ENCODE data around the gene LRRC59.
"Not testable (repeated sequence)": the region's sequence is repeated elsewhere in the genome, so short reads cannot be mapped to it uniquely, and the experiment has no call there.

LRRC59 gene

GRCh38 chr17:50424246-50424995 is 27.1 kb upstream of the LRRC59 start:
- DNase-seq = no peak

GRCh38 chr17:50423553-50424159 is 26.3 kb upstream of the LRRC59 start:
- no peak for DNase-seq

GRCh38 chr17:50422738-50423137 is 25.4 kb upstream of the LRRC59 start:
- DNase-seq = no peak

GRCh38 chr17:50421308-50422051 is 24.2 kb upstream of the LRRC59 start:
- no peak for DNase-seq

GRCh38 chr17:50420419-50421112 is 23.2 kb upstream of the LRRC59 start:
- DNase-seq = no peak

GRCh38 chr17:50419577-50419976 is 22.3 kb upstream of the LRRC59 start:
- not testable (repeated sequence) for DNase-seq

- DNase-seq = no peak
Observed at GRCh38 chr17:50414808-50415207, 17.5 kb upstream of the LRRC59 start.

- DNase-seq = no peak
Observed at GRCh38 chr17:50412188-50412732, 14.9 kb upstream of the LRRC59 start.

- no peak for DNase-seq
Observed at GRCh38 chr17:50407921-50408320, 10.6 kb upstream of the LRRC59 start.

GRCh38 chr17:50406578-50406977 is 9.3 kb upstream of the LRRC59 start:
- no peak for DNase-seq

GRCh38 chr17:50405351-50405750 is 8.0 kb upstream of the LRRC59 start:
- DNase-seq = not testable (repeated sequence)

GRCh38 chr17:50399591-50399990 is 2.3 kb upstream of the LRRC59 start:
- not testable (repeated sequence) for DNase-seq

GRCh38 chr17:50398672-50399071 is 1.3 kb upstream of the LRRC59 start:
- DNase-seq = not testable (repeated sequence)

GRCh38 chr17:50397919-50398285 is 579 bp upstream of the LRRC59 start:
- DNase-seq = no peak

GRCh38 chr17:50396261-50397110 is 837 bp downstream of the LRRC59 start:
- DNase-seq = peak; percentile 31

GRCh38 chr17:50394711-50395110 is 2.6 kb downstream of the LRRC59 start:
- no peak for DNase-seq

GRCh38 chr17:50393700-50394099 is 3.6 kb downstream of the LRRC59 start:
- no peak for DNase-seq

- DNase-seq = no peak
Observed at GRCh38 chr17:50392621-50393020, 4.7 kb downstream of the LRRC59 start.

- DNase-seq = no peak
Observed at GRCh38 chr17:50389534-50389933, 7.8 kb downstream of the LRRC59 start.

GRCh38 chr17:50388728-50389127 is 8.6 kb downstream of the LRRC59 start:
- DNase-seq = no peak

GRCh38 chr17:50386510-50386909 is 10.8 kb downstream of the LRRC59 start:
- DNase-seq = no peak

- DNase-seq = no peak
Observed at GRCh38 chr17:50382931-50383330, 14.4 kb downstream of the LRRC59 start.
